Fibroblast of skin of right biceps (primary cell): ENCODE data around the gene NT5M.

Source experiments
- DNase-seq: peaks from one replicate; pipeline ENCODE4 v3.0.0-alpha.2; 2013

NT5M gene

GRCh38 chr17:17303847-17304490 is 796 bp downstream of the NT5M start:
- no peak for DNase-seq

- no peak for DNase-seq
Measured at GRCh38 chr17:17304521-17304985, 1.4 kb downstream of the NT5M start.

- peak; percentile 30 for DNase-seq
Measured at GRCh38 chr17:17305281-17305801, 2.2 kb downstream of the NT5M start.

GRCh38 chr17:17309356-17309755 is 6.2 kb downstream of the NT5M start:
- no peak for DNase-seq

DNA sequence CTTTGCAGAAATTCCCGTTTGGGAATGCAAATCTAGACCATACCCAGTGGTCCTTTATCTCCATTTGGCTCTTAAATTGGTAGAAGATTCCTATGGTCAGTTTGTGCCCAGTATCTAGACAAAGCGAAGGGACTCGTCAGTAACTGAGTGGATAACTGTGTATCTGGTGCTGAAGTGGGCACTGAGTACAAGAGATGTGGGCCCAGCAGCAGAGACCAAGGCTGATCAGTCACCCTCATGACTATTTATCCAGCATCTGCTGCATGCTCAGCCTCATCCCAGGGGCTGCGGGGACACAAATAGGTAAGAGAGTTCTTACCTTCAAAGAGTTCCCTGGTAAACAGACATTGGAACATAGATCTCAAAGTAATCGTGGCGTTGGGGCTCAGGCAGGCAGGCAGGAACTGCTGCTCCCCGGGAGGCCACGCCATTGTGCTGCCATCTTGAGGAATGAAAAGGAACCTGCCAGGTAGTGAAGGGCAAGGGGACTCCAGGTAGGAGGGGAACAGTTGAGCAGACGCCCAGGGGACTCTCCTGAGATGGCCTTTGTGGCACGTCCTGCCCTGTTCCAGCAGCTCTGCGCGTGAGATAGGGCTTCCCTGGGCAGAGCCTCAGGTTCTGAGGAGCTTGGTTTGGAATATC is 10.3 kb downstream of the NT5M start:
- peak; percentile 30 for DNase-seq

DNA sequence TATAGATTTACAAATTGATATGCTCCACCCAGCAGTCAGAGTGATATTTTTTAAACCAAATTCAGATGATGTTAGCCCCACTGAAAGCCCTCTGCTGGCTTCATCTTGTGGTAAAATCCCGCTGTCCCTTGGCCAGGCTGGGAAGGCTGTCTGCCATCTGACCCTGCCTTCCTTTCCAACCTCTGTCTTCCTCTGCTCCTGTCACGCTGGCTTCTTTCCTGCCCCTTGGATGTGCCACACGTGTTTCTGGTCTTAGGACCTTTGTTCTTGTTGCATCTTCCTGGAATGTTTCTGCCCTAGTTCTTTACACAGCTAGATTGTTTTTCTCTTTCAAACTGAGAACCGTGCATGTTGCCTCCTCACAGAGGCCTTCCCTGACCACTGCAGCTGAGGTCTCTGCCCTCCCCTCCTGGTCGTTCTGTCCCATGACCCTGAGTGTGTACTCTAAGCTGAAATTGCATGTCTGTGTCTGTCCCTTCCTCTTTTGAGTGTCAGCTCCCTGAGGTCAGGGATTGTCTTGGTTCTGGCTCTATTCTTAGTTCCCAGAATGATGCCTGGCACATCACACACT is 11.4 kb downstream of the NT5M start:
- DNase-seq = no peak

GRCh38 chr17:17315142-17315821 is 12.1 kb downstream of the NT5M start:
- no peak for DNase-seq

GRCh38 chr17:17320188-17320910 is 17.2 kb downstream of the NT5M start:
- no peak for DNase-seq

DNA sequence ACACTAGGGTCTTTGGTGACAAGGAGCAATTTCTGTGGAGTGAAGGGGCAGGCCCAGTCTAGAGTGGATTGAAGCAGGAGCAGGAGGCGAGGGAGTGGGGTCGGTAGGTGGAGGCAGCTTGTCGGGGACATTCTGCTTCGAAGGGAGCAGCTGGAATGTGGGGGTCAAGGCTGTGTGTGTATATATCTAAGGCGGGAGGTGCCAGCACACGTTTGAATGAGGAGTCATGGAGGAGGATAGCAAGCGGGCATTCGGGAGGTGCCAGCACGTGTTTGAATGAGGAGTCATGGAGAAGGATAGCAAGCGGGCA is 17.7 kb downstream of the NT5M start:
- no peak for DNase-seq

- no peak for DNase-seq
Measured at GRCh38 chr17:17321356-17322025, 18.3 kb downstream of the NT5M start.

DNA sequence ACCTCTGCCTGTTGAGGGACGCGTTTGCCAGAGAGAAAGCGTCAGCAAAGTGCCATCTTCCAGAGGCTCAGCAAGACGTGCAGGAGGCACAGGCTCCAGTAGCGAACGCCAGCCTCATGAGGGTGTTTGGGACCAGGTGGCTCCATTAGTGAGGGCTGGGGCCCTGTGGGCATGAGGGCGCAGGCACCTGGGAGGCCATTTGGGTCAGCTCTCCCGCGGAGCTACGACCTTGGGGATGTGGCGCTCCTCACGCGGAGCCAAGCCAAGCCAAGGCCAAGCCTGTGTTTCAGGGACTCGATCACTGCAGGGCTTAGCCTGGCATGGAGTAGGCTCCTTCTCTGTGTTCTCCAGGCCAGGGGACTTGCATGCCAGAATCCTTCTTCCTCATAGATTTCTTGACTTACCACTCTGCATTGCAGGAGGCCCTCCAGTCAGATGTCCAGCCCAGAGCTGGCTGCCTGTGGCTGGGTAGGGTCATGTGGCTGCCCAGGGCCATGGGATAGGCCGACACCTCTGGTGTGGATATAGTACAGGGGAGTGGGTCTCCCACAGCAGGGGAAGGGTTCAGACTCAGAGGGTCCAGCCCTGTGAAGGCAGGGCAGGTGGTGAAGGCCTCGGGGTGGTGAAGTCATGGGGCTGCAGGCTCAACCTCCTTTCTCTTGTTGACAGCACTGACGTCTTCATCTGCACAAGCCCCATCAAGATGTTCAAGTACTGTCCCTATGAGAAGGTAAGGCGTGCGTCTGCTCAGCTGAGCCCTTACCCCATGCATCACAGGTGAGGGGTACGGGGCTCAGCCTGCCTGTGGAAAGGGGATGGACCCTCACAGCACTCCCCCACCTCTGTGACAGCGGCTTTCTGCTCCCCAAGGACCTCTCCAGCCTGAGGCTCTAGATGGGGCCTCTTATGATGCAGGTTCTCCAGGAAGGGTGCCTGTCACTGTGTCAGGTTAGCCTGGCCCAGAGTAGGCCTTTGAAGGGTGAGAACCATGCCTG is 19.6 kb downstream of the NT5M start:
- DNase-seq = no peak

DNA sequence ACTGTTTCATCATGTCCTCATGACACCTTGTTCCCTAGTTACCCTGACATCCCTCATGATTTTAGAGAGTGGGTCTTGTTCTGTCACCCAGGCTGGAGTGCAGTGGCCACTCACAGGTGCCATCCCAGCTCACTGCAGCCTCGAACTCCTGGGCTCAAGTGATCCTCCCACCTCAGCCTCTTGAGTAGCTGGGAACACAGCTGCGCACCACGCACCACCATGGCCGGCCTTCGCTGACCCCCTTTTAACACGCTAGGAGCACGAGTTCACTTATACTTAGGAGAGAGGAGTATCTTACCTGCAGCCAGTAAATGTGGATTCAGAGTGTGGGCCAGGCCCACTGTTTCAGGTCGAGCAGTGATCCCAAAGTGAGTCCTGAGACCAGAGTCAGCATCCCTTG is 21.4 kb downstream of the NT5M start:
- no peak for DNase-seq

DNA sequence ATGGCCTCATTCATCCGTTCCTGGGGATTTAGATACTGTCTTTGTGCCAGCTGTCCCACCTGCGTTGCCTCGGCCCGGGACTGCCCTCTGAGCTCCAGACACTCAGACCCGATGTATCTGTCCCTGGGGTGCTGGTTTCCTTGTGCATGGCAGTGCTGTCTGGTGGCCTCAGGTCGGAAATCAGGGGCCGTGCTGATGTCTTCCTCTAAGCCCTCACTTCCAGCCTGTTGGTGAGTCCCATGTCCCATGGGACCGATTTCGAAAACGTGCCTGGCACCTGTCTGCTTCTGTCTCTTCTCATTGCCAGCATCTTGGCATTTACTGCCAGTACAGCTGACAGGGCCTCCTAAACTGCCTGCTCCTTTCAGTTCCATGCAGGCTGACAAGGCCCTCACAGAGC is 22.1 kb downstream of the NT5M start:
- no peak for DNase-seq

DNA sequence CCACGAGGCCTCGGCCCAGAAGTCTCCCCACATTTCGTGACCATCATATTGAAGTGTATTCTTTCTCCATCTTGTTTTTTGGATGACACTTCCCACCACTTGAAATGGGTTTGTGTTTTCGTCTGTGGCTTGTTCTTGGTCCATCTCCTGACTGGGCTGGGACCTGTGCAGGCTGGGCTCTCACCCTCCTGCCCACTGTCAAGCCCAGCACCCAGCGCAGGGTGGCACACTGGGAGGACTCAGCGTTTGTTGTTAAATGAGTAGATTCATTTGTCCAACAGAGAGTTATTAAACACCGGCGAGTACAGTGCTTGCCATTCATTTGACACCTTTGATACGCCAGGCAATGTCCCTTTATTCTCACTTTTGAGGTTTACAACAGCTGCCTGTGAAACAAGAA is 22.6 kb downstream of the NT5M start:
- DNase-seq = no peak

DNA sequence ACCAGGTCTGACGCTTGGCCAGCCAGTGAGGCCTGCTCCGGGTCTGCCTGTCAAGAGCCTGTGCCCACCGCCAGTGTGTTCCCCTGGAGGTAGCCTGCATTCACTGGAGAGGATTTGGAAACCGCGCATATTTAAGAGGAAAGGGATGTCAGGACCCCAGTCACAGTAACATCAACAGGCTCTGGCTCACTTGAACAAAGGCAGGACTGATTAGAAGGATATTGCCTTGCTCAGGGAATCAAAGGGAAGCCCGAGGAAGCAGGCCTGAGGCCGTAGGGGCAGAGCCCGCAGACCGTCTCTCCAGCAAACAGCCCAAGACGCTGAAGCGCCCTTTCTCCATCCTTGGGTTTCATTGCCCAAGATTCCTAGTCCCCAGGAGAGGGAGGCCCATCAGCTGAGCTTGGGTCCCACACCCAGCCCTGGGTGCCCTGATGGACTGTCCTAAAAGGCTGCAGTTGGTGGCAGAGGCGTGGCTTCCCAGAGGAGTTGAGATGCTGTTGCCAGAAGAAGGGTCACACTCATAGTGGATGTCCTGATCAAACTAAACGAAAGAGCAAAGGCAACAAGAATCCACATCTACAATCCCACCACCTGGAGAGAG is 23.2 kb downstream of the NT5M start:
- no peak for DNase-seq

GRCh38 chr17:17328251-17328650 is 25.1 kb downstream of the NT5M start:
- no peak for DNase-seq

- no peak for DNase-seq
Measured at GRCh38 chr17:17341452-17341851, 38.3 kb downstream of the NT5M start.

GRCh38 chr17:17342242-17342945 is 39.2 kb downstream of the NT5M start:
- DNase-seq = no peak

DNA sequence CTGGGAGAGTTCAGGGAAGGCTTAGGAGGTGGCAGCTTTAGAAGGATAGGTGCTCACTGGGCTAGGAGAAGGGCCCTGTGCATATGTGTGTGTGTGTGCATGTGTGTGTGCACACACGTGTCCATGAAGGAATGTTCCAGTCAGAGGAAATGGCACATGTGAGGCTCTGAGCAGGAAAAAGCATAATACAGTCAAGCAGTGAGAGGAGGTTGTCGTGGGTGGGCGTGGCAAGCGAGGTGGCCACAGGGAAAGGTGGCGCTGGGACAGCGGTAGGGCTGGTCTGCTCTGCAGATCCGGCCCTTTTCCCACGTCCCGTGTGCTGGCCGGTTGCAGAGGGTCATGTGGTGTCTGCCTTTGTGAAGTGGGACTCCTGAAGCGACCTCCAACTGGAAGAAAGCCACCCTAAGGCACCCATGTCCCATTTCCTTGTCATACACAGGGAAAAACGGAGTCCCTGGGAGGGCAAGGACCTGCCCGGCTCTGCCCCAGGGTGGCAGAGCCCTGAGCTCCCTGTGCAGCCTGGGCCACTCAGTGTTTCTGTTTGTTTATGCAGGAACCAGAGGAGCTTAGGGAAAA is 40.1 kb downstream of the NT5M start:
- DNase-seq = no peak
